ENCODE data around the gene CLCN7.

Gene CLCN7, protein sequence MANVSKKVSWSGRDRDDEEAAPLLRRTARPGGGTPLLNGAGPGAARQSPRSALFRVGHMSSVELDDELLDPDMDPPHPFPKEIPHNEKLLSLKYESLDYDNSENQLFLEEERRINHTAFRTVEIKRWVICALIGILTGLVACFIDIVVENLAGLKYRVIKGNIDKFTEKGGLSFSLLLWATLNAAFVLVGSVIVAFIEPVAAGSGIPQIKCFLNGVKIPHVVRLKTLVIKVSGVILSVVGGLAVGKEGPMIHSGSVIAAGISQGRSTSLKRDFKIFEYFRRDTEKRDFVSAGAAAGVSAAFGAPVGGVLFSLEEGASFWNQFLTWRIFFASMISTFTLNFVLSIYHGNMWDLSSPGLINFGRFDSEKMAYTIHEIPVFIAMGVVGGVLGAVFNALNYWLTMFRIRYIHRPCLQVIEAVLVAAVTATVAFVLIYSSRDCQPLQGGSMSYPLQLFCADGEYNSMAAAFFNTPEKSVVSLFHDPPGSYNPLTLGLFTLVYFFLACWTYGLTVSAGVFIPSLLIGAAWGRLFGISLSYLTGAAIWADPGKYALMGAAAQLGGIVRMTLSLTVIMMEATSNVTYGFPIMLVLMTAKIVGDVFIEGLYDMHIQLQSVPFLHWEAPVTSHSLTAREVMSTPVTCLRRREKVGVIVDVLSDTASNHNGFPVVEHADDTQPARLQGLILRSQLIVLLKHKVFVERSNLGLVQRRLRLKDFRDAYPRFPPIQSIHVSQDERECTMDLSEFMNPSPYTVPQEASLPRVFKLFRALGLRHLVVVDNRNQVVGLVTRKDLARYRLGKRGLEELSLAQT

DNA sequence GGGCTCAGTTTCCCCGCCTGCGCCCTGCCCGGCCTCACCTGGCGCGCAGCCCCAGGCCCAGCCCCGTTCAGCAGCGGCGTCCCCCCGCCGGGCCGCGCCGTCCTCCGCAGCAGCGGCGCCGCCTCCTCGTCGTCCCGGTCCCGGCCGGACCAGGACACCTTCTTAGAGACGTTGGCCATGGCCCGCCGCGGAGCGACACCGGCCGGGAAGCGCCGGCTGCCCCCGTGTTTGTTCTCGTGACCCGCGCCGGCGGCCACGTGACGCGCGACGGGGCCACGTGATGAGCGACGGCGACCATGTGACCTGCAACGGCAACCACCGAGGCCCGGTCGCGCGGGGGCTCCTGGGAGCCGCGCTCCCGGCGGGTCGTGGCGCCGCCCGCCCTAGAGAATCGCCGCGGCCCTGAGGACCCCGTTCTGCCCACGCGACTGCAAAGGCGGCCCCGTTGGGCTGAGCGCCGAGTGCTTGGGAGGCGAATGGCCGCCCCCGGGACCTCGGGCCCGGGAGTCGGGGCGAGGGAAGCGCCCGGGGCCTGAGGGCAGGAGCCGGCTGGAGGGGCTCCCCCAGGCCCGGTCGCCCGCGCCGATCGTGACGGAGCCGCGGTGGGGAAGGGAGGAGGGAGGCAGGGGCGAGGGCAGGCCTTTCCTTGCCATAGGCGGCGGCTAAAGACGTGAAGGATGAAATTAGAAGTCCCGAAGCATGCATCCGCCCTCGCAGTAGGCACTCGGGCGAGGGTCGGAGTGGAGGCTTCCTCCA, at the start of gene CLCN7:
TSS of gene CLCN7 (minus strand) at position 233 of the 756 bp plus-strand sequence. CDS start at position 179, 54 bp downstream.
- peak; percentile 68 for DNase-seq

DNA sequence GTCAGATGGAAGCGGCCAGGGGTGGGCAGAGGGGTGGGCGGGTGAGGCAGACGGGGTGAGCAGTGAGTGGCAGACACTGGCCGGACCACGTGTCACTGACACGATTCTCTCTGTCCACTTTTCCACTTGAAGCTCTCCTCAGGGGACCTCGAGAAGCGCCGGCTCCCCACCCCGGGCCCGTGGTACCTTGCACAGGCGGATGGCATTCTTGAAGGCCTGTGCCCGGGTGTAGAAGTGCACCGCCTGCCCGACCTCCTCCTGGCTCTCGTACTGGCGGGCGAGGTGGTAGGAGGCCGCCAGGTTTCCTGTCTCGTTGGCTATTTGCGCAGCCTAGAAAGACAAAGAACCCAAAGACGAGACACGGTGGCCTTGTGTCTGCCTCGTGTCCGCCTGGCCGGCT, 49.5 kb upstream of the CLCN7 start:
- no peak for DNase-seq

DNA sequence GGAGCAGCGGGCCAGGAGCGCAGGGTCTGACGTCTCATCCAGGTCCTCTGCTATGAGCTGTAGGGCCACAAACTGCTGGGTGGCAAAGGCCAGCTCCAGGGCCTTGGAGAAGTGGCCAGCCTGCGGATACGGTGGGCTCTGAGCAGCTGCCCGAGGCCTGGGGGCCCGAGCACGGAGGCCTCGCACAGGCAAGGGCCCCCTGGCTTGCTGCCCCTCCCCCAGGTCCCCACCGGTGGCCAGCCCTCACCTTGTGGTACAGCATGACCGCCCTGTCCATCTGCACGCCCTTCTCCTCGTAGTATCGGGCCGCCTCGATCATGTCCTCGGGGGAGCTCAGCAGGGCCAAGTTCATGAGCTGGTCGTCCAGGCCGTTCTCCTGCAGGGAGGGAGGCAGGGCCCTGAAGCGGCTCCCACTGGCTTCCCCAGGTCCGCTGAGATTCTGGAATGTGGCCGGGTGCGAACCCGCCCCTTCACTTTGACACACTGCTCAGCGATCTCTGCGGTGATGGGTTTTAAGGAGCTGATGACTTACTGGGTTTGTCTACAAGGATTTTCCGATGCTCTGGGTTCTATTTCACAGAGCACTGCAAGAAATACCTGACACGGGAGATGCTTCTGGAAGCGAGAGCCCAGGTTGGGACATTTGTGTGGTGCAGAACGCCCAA, 48.9 kb upstream of the CLCN7 start:
- no peak for DNase-seq

DNA sequence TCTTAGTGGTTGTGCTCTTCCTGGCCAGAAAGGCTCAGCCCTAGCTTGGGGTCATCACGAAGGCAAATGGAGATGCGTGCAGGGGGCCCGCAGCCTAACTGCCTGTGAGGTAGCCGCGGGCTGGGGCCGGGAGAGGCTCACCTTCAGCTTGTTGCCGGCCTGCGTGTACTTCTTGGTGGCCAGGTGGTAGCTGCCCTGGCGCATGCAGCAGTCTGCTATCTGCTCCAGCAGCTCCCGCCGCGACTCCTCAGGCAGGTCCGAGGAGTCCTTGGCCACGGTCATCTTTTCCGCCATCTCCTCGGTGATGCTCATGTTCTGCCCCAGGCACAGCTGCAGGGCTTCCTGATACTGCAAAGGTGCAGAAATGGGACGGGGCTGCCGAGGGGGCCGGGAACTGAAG, 45.6 kb upstream of the CLCN7 start:
- no peak for DNase-seq

DNA sequence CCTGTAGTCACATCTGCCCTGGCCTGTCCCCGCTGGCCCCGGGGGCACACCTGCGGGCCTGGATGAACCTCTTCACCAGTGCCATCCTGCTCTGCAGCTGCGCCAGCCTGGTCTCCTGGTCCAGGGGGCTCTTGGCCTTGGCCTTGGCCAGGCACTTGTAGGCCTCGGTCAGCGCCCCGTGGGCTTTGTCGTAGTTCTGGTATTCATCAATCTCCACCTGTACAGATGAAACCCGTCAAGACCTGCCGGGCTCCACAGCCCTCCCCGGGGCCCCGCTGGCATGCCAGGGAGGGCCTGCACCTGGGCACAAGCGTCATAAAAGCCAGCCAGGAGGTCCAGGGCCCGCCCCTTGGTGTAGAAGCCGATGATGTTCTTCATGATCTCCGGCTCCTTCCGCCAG, 45.0 kb upstream of the CLCN7 start:
- no peak for DNase-seq

DNA sequence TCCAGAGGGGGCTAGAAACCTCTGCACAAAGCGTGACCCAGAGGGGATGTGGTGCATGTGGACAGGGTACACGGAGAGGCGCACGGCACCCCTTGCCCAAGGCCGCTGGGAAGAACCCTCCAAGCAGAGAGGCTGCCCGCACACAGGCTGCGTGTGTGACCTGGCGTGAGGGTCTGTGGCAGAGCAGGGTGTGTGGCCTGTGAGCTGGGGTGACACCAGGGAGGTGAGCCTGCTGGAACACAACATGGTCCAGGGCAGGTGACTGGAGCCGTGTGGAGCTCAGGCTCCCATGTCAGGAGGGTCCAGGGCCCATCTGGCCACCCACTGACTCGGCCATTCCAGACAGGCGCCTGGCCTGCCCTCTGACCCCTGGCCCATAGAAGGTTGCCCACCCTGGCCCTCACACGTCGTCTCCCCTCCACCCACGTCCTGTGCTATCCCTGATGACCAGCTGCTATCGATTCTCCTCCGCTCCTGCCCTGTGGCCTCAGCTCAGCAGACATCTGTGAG, 43.9 kb upstream of the CLCN7 start:
- DNase-seq: no peak

DNA sequence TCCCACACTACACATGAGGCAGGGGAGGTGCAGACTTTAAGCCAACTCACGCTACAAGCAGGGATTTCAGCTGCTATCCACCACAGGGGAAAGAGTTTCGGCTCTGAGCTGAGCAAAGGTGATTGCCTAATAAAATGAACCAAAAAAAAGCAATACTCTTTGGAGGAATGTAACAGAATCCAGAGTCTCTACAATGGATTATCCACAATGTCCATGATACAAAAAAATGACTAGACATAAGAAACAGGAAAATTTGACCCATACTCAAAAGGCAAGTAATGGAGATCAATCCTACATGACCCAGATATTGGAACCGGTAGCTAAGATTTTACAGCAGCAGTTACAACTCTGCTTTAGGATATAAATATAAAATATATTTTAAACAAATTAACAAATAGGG, 39.7 kb upstream of the CLCN7 start:
- no peak for DNase-seq

DNA sequence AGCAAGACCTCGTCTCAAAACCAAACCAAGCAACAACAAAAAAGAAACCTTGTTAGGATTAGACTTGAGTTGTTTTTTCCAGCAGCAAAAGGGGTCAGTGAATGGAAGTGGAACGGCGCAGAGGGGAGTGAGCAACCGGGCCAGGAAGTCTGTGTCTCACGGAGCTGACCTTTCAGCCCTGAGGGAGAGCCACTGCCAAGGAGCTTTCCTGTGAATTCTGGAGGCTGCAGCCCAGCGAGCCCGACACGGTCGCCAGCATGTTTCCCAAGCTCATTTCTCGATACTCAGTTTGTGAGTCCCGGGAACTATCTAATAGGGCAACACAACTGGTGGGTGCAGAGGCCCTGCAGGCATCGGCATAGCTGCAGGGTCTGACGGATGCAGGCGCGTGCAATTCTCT, 37.9 kb upstream of the CLCN7 start:
- no peak for DNase-seq

DNA sequence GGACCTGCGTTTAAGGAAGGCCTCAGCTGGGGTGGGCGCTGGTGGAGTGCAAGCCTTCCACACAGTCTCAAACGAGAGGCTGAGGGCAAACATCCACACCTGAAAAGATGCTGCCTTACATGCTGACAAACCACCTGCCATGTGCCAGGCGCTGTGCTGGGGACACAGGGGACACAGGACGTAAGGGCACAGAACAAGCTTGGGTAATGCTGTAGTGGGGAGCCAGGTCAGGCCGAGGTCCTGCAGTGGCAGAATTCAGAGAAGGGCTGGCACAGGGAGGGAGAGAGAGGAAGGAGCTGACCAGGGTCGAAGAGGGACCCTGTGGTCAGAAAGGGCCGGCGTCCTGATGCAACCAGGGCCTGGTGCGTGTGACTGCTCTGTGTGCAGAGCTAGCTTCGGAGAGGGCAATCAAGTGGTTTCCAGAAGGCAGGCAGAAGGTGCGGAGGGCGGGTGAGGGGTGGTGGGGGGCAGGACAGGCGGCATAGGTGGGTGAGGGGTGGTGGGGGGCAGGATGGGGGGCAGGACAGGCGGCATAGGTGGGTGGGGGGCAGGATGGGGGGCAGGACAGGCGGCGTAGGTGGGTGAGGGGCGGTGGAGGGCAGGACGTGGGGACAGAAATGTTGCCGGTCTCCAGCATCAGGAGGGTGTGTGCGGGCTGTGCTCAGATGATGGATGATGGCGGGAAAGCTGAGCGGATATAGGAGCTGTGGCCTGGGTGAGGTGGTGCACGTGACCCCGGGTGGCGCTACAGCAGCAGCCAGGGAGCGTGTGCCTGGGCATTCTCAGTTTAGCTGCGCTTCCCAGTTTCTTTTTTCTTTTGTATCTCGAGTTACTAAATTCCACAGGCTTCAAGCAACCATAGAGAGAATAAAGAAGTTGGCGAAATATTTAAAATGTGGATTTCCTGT, 37.1 kb upstream of the CLCN7 start:
- no peak for DNase-seq

DNA sequence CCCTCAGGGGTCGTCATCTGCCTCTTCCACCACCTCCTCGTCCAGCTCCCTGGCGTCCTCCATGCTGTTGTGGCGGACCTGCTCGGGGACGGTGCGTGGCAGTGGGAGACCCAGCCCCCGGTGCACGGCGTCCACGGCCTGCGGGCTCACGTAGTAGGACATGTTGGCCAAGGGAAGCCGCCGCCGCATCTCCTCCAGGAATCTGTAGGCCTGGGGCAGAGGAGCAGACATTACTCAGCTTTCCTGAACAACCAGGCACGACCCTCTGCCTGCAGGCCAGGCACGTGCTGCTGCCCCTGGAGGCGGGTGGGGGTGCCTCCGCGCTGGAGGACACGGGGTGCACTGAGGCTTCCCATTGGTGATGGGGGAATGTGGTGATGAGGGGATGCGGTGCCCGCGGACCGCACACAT, 36.1 kb upstream of the CLCN7 start:
- DNase-seq: no peak

DNA sequence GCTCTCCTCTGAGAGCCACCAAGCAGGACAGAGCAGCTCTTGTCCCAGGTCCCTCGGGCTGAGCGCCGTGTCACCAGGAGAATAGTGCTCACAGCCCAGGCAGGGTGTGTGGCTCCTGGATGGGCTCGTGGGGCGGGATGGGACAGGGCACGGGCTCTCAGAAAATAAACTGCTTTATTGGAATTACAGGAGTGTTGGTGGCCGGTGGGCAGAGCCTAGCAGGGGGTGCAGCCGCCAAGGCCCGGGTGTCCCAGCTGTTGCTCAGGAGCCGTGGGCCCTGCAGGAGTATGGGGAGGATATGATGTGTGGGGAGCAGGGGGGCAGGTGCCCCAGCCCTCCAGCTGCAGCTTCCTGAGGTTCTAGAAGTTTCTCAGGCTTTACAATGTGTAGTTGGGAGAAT, 35.4 kb upstream of the CLCN7 start:
- DNase-seq: no peak

DNA sequence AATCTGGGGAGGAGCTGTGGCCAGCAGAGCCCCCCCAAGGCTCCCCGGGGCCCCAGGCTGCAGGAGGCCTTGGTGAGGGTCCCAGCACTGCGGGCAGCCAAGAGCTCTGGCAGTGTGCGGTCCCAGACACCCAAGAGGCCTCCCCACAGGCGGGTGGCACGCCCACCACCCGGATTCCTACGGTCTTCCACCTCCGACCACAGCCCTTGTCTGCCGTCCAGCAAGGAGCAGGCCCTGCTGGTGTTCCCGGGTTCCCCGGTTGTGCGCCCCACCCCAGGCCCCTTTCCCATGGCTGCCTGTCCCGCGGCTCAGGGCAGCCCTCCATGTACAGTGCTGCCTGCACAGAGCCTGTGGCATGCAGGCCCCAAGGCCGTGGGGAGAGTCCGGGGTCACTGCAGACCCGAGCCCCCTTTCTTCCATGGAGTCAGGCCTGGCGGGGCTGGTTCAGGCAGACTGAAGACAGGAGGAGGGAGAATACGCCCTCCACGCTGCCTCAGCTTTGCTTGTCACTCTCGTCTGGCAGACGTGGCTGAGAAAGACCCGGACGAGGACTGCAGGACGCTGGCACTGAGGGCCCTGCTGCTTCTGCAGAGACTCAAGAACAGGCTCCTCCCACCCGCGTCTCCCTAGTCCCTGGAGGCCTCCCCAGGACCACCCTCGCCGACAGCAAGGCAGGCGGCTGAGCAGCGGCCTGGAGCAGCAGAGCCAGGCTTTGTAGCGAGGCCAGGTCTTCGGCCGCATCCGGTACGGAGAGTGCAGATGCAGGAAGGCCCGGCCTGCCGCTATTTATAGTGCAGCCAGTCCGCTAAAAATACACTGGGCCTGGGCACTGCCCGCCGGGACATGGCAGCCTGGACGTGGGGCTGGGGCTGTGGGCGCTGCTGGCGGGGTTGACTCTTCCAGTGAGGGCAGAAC, 34.7 kb upstream of the CLCN7 start:
- DNase-seq: no peak

DNA sequence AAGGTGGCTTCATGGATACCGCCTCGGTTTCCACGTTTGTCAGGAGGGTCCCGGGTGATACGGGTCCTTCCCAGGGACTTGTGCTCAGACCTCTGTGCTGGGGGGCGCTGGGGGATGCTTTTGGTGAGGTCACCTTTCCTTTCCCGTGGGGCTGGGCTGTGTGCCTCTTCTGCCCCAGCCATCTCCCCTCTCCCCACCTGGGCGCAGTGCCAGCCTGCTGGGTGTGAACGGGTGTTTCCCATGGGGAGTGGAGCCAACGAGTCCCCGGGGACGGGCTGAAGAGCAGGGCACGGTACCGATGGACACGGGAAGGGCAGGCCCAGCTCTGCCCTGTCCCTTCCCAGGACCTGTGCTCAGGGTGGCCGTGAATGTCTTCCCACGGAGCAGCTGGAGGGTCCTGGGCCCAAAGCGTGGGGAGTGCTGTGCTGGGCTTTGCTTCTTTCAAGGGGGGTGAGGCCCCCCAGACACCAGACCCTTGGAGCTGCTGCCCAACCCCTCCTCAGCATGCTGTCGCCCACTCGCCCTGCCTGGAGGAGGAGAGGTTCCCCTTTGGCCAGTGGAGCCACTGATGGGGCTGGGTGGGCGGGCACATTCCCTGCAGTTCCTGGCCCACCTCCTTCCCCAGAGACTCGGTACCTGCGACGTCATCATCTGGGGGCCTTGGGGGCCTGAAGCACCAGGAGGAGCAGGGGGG, 33.8 kb upstream of the CLCN7 start:
- DNase-seq: no peak

DNA sequence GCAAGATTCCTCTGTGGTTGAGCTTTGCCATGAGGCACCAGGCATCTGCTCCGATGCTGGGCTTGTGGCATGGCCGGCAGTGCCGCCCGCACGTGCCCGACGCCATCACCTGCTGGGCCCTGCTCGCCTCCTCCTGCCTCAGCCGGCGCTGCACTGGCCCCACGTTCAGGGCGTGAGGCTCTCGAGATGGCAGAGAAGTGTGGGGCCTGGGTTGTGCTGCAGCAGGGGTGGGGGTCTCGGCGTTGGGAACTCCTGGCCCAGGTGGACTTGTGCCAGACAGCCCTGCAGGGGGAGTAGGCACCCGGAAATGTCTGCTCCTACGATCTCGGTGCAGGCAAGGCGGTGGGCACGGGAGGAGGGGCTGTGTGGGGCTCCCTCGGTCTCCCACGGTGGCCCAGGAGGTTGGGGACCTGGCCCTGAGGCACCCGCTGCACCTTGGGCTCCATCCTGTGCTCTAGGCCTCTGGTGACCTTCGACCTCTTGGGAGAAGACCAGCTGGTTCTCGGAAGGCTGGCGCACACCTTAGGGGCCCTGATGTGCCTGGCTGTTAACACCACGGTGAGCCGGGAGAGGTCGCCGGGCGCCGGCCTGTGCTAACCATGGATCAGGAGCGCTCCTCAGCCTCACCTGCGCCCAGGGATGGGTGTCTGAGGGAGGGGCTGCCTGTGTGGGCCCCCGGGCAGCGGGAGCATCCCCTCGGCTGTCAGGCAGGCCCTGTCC, 31.8 kb upstream of the CLCN7 start:
- no peak for DNase-seq

DNA sequence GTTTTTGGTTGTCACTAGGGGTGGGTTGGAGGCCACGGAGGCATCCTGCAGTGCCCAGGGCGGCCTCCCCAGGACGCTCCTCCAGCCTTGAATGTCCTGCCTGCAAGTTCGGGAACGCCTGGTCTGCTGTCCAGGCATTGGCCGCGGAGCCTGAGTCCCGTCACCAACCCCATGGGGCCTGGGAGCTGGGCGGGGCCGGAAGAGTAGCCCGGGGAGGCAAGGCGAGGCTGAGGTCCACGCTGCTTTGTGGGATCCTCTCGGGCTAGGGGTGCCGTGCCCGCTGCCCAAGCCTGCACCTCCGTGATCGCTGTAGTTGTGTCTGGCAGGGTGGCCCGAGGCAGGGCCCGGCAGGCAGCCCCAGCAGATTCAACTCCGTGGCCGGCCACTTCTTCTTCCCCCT, 31.1 kb upstream of the CLCN7 start:
- DNase-seq: no peak

DNA sequence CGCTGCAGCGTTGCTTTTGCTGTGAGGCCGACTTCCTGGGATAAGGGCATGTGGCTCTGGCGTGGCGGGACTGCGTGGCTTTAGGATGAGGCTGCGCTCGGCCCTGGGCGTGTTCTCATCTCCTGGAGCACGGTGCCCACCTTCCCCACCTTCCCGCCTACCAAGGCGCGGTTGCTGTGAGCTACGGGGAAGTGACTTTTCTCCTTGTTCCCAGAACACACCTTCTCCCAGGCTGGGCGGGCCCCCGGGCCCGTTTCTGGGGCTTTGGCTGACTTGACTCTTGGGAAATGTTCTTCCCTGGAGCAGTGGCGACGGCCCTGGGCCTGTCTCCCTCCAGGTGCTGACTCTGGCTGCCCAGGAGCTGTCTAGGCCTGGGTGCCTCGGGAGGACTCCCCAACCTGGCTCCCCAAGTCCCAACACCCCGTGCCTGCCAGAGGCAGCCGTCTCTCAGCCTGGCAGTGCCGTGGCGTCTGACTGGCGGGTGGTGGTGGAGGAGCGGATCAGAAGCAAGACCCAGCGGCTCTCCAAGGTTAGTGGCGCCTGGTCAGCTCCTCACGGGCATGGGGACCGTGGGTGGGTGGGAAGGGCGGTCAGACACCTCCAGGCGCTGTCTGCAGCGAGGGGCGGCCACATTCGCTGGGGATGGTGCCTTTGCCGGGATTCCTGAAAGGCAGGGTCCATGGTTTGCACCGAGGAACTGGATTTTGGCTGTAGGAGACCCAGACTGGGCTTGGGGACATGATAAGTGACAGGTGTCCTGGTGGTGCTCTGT, 30.4 kb upstream of the CLCN7 start:
- DNase-seq: no peak

DNA sequence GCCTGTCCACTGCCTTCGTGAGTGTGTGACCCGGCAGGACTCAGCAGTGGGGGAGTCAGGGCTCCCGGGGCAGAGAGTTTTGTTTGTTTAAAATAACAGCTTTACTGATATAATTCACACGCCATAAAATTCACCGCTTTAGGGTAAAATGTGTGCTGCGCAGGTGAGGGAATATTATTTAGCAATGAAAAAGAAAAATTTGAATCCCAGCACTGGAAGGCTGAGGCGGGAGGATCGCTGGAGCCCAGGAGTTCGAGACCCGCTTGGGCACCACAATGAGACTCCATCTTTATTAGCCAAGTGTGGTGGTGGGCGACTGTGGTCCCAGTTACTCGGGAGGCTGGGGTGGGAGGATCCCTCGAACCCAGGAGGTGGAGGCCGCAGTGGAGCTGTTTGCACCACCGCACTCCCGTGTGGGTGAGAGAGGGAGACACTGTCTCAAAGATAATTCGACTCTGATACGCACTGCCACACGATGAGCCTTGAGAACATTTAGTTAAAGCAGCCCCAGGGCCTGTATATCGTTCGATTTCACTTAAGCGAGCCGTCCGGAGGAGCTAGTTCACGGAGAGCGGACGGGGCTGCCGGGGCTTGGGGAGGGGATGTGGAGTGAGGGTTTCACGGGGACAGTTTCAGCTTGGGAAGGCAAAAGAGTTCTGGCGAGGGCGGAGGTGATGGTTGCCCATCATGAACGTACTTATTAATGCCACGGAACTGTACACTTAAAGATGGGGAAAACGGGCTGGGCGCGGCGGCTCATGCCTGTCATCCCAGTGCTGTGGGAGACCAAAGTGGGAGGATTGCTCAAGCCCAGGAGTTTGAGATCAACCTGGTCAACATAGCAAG, 28.5 kb upstream of the CLCN7 start:
- DNase-seq: no peak

Measured in NCI-H1092 treated with DMSO at 0.1 percent for 48 hours (cell line).